Measurements from ENCODE around the gene SEMA5B.

DNA sequence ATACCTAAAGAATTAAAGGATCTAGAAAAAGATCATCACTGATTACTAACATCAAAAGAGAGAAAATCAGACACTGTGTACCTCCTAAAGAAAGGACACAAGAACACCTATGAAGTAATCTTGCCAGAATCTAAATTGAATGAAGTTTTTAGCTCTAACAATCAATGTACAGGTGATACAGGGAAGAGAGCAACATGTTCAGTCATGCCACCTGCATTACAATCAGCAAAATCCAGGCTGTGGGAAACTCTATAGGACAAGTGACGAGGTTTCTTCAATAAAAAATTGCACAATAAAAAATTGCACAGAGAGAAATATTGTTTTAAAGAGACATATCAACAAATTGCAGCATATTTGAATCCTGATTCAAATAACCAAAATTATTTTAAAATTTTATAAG lies 93.3 kb downstream of the SEMA5B start:
- TF ChIP-seq CTCF (IDR thresholded peaks at IDR 0.05) (no peak), POLR2A (IDR thresholded peaks at IDR 0.05) (no peak)

All from breast epithelium (tissue), 3 donors.